ENCODE measurements around the gene AFP. TPM values are rescaled to one million over a fixed set of nuclear protein-coding genes. Genes with fewer than 3 reads are reported as not detected.
A peak's percentile ranks its signal among the peaks of the same experiment; 100 is the strongest.

AFP gene
- total RNA-seq, 1 donor from 2014 or later: 11.3 TPM

- Mint-ChIP-seq H3K9me3 (ENCODE audit: unreplicated experiment) (no peaks in the 10 kb centered on the region), H3K4me1 (ENCODE audit: low read depth, unreplicated experiment) (no peaks in the 10 kb centered on the region), H3K4me3 (ENCODE audit: unreplicated experiment) (no peak overlapping the region), H3K36me3 (ENCODE audit: low read depth, unreplicated experiment) (no peaks in the 10 kb centered on the region), H3K27me3 (ENCODE audit: low read depth, unreplicated experiment) (no peaks in the 10 kb centered on the region), H3K27ac (ENCODE audit: unreplicated experiment) (no peak overlapping the region)
- H3K9ac ChIP-seq (ENCODE audit: low read length): no peak overlapping the region
- H3K79me2 ChIP-seq (ENCODE audit: insufficient read depth, low read length): no peaks in the 10 kb centered on the region
- TF ChIP-seq CTCF (IDR thresholded peaks at IDR 0.05; ENCODE audit: insufficient read depth, low read depth, low read length) (no peak), EZH2 (IDR thresholded peaks at IDR 0.05; ENCODE audit: insufficient read depth, low read length) (no peak)
- no peak overlapping the region for H3K4me3 ChIP-seq (ENCODE audit: insufficient read depth, low read depth, low read length)
- no peaks in the 10 kb centered on the region for H4K20me1 ChIP-seq (ENCODE audit: insufficient read depth, low read length)
- no peaks in the 10 kb centered on the region for H3K36me3 ChIP-seq (ENCODE audit: insufficient read depth, low read length)
- H2AFZ ChIP-seq (ENCODE audit: low read depth, low read length): no peak overlapping the region
- H3K4me2 ChIP-seq (ENCODE audit: low read length): no peak overlapping the region
- DNase-seq (ENCODE audit: low read depth) (no peak), FAIRE-seq (no peak)
- H3K27me3 ChIP-seq (ENCODE audit: insufficient read depth, low read length): no peaks in the 10 kb centered on the region
- no peaks in the 10 kb centered on the region for H3K4me1 ChIP-seq (ENCODE audit: insufficient read depth, low read length)
- no peak overlapping the region for H3K27ac ChIP-seq (ENCODE audit: low read depth, low read length)
- H3K9me3 ChIP-seq (ENCODE audit: insufficient read depth, low read depth, low read length): no peaks in the 10 kb centered on the region
These were observed 24.9 kb upstream of the AFP start for GRCh38 chr4:73410916-73411730.

GRCh38 chr4:73411731-73412414, 24.1 kb upstream of the AFP start:
- Histone ChIP-seq H3K27ac (ENCODE audit: low read depth, low read length) (no peak overlapping the region), H3K79me2 (ENCODE audit: insufficient read depth, low read length) (no peaks in the 10 kb centered on the region), H3K36me3 (ENCODE audit: insufficient read depth, low read length) (no peaks in the 10 kb centered on the region), H3K4me1 (ENCODE audit: insufficient read depth, low read length) (no peaks in the 10 kb centered on the region), H3K4me3 (ENCODE audit: insufficient read depth, low read depth, low read length) (no peak overlapping the region), H3K4me2 (ENCODE audit: low read length) (no peak overlapping the region), H3K9me3 (ENCODE audit: insufficient read depth, low read depth, low read length) (no peaks in the 10 kb centered on the region), H3K9ac (ENCODE audit: low read length) (no peak overlapping the region), H2AFZ (ENCODE audit: low read depth, low read length) (no peak overlapping the region), H4K20me1 (ENCODE audit: insufficient read depth, low read length) (no peaks in the 10 kb centered on the region), H3K27me3 (ENCODE audit: insufficient read depth, low read length) (no peaks in the 10 kb centered on the region)
- FAIRE-seq (peak; percentile 56), DNase-seq (ENCODE audit: low read depth) (no peak)
- Mint-ChIP-seq H3K4me3 (ENCODE audit: unreplicated experiment) (no peak overlapping the region), H3K27me3 (ENCODE audit: low read depth, unreplicated experiment) (no peaks in the 10 kb centered on the region), H3K27ac (ENCODE audit: unreplicated experiment) (no peak overlapping the region), H3K4me1 (ENCODE audit: low read depth, unreplicated experiment) (no peaks in the 10 kb centered on the region), H3K9me3 (ENCODE audit: unreplicated experiment) (no peaks in the 10 kb centered on the region), H3K36me3 (ENCODE audit: low read depth, unreplicated experiment) (no peaks in the 10 kb centered on the region)
- TF ChIP-seq CTCF (IDR thresholded peaks at IDR 0.05; ENCODE audit: insufficient read depth, low read depth, low read length) (no peak), EZH2 (IDR thresholded peaks at IDR 0.05; ENCODE audit: insufficient read depth, low read length) (no peak)
